CD4-positive, alpha-beta T cell treated with Interleukin-6 at 100 ng/mL for 8 hours (primary cell): Measurements from ENCODE around the gene EPN2.

ENCODE experiments used
- DNase-seq: peaks from one replicate; pipeline ENCODE4 v3.0.0-alpha.2; 2020; ENCODE audit warnings: mixed read lengths, low spot score

The EPN2 gene

DNA sequence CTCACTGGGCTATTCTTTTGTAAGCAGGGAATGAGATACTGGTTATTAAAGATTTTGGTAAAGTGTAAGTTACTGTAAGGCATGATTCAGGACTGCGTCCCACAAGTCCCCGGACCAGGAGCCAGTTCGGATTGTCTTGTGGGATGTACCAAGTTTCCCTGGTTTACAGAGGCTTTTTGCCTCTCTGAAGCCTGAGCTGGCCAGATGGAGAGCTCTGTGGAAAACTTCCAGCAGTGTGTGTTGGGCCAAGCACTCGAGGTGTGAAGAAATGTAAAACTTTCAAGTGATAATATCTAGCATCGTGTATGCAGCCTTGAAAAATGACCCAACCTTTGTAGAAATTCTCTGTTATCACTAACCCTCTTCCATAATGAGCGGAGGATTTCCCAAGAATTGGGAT, 2.4 kb downstream of the EPN2 start:
- no peak for DNase-seq

DNA sequence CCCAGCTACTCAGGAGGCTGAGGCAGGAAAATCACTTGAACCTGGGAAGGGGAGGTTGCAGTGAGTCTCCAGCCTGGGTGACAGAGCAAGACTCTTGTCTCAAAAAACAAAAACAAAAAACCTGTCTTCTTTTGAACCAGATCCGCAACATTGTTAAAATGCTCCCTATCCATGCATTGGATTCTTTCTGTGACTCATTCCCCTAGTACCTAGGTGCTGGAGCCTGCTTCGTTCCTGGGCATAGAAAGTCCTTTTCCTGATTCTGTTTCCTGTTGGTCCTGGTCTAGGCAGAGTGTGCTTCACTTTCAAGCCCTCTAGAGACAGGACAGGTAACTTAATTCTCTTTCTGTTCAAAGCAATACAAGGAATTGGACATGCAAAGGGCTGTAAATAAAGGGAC, 5.2 kb downstream of the EPN2 start:
- no peak for DNase-seq

DNA sequence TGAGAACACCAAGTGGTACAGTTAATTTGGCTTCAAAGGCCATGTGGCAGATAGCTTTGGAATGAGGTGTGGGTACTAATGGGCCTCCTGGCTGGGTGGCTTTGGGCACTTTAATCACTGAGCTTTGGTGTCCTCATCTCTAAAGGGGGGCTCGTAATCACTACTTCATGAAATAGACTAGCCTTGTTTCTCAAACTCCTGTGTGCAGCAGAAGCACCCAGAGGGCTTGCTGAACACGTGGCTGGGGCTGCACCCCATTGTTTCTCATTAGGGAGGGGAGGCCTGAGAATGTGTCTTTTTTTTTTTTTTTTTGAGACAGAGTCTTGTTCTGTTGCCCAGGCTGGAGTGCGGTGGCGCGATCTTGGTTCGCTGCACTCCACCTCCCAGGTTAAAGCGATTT, 5.8 kb downstream of the EPN2 start:
- DNase-seq: no peak

DNA sequence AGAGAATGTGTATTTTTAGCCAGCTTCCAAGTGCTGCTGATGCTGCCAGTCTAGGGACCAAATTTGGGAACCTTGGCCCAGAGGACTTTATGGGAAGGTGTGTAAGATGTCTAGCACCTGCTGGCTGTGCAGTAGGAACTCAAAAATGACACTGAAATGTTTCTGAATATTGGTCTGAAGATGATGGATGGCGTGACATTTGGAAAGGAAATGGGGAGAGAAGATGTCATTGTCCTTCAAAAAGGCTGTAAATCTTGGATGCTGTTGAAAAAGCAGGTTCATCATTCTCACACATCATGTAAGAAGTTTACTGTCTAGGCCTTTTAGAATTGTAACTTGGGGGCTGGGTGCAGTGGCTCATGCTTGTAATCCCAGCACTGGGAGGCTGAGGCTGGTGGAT, 6.7 kb downstream of the EPN2 start:
- no peak for DNase-seq

DNA sequence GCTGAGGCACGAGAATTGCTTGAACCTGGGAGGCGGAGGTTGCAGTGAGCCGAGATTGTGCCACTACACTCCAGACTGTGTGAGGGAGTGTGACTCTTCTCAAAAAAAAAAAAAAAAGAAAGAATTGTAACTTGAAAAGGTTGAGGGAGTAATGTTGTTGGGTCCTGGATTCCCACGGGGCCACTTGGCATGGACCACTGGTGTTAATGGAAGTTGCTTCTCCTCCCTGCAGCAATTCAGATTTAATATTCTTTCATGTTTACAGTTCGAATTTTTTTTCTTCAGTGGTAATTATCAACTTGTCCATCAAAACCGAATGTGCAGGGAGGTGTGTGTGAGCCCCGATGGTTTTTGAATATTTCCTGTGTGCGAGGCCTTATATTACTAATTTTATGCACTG, 7.2 kb downstream of the EPN2 start:
- DNase-seq: no peak

DNA sequence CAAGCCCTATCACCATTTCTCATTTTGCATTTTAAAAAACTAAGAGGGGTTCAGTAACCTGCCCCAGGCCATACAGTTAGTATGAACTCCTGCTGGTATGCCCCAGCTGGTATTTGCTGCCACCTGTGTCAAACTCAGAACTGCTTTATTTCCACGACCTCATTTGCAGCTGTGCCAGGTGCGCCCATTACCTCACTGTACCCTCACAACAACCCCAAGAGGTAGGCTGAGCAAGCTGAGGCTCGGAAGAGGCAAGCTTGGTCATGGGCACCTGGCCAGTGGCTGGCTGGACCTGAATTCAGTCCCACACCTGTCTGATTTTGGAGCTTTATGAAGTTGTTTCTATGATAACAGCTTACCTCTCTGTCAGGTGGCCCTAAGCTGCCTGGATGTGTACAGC, 7.6 kb downstream of the EPN2 start:
- no peak for DNase-seq

DNA sequence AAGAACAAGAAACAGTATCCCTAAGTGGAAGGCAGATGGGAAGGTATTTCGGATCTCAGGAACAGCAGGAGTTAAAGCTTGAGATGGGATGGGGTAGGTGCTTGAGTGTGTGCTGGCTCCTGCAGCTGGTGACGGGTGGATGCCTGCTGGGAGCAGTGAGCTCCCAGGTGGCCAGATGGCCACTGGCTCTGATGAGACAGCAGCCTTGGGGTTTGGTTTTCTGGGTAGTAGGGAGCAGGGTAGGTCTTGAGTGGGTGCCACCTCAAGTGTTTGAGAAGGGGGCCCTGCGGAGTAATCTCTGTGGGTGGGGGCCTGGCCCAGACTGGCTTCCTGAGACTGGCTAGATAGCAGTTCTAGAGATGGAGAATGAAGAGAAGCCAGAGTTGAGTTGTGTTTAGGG, 10.3 kb downstream of the EPN2 start:
- no peak for DNase-seq

DNA sequence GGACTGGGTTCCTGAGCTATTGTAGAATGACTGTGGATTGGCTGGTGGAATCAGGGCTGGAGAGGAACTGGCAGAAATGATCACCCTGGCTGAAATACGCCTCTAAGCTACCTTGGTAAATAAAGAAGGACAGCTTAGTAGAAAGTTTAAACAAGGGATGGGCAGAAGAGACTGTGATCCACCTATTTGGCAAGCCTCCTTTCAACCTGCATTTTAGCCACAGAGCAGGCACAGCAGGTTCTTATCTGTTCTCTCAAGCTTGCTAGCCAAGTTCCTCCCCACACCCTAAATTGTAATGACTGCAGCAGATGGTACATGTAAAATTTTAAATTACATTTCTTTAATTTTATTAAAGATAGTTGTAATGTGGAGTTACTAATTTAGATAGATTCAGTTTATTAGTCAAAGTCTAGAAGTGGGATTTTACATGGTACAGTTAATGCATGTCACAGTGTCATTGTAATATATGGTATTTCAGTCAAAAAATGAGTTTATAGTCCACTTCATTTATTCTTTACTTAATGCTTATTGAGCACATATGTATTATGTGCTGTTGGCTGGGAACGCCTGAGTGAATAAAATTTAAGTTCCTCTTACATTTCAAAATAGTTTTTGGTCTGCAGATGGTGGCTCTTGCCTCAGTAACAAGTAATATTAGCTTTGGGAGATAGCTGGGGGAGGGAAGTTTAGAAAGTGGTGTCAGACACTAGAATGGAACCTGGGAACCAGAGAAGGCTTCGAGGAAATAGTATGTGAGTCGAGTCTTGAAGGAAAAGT, 11.2 kb downstream of the EPN2 start:
- no peak for DNase-seq

DNA sequence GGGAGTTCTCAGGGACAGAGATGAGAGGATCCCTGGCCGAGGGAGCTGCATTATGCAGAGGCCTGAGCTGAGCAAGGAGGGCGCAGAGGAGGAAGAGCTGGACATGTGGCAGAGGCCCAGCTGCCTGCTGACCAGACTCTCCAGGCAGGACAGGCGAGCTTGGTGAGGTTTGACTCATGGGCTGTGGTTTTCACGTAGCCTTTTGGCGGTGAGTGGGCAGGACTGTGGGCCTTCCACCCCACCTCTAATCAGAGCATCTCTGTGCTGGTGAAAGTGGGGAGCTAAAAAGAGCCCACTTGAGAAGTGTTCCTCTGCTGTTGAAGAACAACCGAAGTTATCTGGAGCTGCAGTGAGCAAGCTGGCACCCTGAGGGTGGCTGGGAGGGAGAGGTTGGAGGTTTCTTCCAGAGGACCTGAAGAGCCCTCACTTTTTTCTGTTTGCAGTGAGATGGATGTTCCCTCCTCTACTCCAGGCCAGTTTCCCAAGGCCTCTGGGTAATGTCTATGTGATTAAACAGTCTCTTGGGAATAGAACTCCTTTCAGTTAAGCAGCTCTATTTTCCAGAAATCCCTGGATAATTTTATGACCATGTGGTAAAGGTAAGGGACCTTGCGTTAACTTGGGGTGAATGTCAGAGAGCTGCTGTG, 11.9 kb downstream of the EPN2 start:
- DNase-seq: no peak

DNA sequence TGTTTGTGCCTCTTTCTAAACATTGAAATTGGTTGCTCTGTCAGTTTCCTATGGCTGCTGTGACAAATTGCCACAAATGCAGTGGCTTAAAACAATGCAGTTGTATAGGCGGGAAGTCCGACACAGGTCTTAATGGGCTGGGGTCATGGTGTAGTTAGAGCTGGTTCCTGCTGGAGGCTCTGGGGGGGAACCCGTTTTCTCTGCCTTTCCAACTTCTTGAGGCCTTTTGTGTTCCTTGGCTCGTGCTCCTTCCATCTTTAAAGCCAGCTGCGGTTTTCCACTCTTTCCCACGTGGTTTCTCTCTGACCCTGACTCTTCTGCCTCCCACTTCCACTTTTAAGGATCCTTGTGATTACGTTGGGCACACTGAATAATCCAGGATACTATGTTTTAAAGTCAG, 12.5 kb downstream of the EPN2 start:
- no peak for DNase-seq

DNA sequence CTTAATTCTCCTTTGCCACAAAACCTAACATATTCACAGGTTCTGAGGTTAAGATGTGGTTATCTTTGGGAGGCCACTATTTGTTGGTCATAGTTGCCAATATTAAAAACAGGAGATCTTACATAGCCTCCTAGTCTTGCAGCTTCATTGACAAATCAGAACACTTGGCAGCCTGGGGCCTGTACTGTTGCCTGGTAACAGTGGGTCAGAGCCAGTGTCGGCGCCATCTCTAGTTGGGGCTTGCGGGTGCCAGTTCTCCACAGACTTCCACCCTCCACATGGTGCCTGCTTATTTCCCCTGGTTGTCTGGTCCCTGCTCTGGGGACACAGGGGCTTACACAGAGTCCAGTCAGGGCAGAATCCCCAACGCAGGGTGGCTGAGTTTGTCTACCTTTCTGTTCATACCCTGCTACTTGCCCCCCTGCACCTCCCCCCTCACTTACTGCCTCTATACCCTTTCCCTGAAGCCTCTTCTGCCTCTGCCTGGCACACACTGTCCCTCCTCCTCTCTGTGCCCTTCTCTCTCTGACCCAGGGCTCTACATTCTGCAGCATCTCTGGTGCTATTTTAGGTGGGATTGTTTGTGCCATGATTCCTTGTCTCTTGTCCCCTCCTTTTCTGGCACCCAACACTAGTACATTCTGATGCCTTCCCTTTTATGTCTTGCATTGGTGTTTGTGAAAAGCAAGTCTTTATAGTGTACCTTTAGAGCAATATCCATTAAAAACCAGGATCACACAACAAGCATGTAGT, 13.4 kb downstream of the EPN2 start:
- no peak for DNase-seq

DNA sequence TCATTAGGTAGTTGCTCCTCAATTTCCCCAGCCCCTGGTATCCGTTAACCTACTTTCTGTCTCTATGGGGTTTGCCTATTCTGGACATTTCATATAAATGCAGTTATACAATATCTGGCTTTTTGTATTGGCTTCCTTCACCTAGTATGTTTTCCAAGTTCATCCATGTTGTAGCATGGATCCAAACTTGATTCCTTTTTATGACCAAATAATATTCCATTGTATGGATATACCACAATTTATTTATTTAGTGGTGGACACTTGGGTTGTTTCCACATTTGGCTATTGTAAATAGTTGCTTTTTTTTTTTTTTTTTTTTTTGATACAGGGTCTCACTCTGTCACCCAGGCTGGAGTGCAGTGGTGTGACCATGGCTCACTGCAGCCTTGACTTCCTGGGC, 15.9 kb downstream of the EPN2 start:
- no peak for DNase-seq

DNA sequence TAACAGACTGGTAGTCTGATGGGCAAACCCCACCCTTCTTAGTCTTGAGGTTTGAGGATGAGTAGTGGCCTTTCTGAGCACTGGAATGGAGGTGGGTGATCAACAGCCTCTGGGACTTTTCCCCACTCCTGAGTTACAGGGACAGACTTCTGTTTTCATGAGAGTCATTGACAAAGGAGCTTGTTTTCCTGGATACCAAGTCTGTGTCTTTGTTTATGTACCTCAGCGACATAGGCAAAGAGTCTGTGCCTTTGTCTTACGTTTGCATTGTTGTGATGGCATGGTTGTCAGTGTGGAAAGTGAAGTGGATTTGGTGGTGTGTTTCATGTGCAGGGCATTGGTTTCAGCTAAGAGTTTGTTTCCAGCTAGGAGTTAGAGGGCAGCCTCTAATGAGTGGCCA, 17.5 kb downstream of the EPN2 start:
- DNase-seq: no peak

DNA sequence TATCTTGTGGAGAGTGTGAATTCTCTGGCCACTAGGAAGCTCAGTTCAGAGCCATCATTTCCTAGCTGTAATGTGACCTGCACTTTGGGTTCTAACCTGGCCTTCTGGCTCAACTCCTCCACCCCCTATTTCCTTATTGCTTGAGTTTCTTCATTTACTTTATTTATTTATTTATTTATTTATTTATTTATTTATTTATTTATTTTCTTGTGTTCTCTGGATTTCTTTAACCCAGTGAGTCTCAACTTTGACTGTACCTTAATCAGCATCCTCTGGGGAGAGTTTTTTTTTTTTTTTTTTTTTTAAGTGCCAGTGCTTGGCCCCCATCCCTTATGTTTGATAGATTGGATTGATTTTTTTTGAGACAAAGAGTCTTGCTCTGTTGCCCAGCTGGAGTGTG, 18.1 kb downstream of the EPN2 start:
- no peak for DNase-seq

DNA sequence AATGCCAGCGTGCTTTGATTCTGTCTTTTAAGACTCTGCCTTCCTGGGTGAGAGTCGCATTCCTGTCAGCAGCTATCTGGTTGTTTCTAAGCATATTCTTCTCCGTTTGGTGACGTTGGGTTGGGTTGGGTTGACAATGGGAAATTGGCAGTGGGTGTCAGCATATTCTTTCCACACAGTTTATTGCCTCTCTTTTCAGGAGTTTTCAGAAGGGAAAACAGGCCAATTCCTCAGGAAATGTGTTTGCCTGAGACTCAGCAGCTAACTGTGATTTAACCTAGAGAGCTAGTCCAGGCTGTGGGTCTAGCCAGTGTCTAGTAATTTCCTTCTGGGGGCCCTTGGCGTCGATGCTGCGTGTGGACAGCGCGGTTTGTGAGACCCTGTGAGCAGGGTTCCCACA, 21.2 kb downstream of the EPN2 start:
- no peak for DNase-seq

DNA sequence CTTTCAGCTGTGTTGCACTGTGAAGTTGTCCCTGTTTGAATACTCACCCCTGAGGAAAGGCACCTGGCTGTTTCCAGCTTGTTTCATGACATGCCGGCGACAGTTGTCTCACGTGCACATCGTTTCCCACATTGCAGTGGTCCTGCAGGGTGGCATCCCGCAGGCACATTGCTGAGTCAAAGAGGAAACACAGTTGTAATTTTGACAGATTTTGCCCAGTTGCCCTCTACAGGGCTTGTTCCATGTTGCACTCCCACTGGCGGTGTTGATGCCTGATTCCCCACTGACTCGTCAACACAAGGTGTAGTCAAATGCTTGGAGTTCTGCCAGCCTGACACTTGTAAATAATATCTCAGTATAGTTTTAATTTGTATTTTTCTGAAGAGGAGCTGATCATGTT, 23.8 kb downstream of the EPN2 start:
- no peak for DNase-seq

DNA sequence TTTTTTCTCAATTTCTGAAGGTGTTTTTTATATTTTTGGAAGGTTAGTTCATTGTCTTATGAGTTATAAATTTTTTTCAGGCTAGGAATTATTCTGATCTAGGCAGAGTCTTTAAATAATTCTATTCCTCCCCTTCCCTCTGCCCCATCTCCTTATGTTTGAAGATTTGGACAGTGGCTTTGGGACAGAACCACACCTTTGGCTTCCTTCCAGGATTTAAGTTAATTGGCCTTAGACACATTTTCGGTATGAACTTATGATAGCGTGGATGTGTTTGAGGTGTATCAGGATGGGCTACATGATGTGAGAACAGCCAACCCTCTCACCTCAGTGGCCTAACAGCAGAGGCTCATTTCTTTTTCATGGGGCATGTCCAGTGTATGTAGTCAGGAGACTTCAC, 24.3 kb downstream of the EPN2 start:
- DNase-seq: no peak

DNA sequence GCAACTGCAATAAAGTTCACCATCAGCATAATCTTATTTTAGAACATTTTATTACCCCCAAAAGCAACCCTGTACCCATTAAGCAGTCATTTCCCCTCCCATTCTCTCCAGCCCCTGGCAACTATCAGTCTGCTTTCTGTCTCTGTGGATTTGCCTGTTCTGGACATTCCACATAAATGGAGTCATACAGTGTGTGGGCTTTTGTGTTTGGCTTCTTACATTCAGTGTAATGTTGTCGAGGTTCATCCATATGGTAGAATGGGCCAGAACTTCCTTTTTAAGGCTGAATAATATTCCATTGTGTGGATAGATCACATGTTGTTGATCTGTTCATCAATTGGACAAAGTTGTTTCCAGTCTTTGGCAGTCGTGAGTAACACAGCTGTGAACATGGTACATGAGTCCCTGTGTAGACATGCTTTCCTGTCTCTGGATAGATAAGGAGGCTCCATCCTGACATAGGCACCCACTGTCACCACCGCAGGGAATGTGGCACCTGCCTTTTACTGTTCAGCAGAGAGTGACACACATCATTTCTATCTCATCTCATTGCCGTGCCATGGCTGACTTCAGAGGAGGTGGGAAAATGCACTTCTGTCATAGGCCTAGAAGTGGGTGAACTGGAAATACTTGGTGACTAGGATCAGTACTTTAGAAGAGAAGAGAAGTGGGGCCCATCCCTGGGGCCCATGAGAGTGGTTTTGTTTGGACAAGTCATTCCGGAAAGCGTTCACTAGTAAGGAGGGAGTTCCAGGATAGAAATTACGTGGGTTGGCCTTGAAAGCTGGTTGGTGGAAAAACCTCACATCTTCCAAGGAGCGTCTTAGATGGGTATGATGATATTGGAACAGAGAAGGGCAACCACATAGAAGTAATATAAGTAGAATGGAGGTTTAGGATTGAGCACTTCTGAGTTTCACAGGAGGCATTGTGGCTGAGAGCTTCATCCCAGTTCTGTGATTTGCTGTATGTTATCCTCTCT, 25.8 kb downstream of the EPN2 start:
- DNase-seq: no peak

DNA sequence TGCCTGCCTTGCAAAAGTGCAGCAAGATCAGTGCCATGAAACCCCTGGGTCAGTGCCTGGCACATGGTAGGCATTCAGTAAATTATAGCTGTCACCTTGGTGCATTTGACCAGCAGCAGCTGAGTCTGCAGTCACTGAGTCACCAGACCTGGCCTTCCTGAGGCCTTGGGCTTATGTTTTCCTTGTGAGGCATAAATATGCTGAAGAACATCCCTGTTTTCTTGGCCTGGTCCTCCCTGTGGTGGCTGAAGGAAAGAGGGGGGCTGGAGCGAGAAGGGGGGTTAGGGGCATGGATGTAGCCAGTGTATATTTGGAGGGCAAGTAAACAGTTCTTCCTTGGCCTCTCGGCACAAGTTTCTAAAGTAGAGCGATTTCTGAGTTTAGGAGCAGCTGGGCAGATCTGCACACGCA, 26.5 kb downstream of the EPN2 start:
- no peak for DNase-seq

DNA sequence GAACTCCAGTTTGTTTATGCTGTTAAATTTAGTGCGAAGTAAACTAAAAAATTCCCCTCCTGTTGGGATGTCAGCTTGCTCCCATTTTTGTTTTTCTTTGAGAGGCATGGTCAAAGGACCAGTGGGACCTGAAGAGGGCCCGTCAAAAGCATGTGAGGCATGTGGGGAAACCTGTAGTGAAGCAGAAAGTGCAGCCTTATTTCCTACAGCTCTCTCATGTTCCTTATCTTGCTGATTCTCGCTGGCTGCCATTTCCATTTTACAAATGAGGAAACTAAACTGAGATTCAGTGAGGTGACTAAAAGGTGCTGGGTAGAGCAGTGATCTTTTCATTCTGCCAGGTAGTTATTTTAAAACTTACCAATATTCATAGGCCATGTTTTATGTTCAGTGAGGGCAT, 27.1 kb downstream of the EPN2 start:
- DNase-seq: no peak

DNA sequence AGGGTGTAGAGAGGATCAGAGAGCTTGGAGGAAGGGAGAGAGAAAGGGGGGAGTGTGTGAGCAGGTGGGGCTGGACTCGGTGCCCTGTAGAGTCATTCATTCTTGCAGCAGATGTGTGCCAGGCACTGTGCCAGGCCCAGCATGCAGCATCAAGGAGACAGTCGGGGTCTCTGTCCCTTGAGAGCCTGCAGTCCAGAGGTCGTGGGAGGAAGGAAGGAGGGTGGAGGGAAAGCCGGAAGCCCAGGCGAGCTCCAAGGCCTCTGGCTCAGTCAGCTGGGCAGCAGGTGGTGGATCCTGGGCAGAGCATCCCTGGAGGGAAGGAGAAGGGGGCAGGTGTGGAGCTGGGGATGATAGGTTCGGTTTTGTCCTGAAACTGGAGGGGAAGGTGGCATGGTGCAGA, 27.5 kb downstream of the EPN2 start:
- DNase-seq: no peak

DNA sequence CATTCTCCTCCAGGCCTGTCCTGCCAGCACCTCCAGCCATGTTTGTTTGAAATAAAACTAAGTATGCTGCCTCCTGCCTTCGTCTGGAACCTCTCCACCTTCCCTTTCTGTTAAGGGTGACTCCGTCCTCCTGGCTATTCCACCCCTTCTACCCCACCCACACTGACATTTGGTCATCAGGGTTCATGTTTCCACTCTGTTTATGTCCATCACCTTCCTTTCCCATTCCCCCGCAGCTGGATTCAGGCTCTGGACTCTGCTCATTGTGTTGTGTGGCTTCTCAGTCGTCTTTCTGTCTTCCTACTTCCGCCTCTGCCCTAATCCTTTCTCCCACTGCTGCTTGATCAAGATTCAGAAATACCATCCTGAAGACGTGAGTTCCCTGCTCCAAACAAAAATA, 28.6 kb downstream of the EPN2 start:
- DNase-seq: no peak
